ENCODE results near the gene LRRC36.

DNA sequence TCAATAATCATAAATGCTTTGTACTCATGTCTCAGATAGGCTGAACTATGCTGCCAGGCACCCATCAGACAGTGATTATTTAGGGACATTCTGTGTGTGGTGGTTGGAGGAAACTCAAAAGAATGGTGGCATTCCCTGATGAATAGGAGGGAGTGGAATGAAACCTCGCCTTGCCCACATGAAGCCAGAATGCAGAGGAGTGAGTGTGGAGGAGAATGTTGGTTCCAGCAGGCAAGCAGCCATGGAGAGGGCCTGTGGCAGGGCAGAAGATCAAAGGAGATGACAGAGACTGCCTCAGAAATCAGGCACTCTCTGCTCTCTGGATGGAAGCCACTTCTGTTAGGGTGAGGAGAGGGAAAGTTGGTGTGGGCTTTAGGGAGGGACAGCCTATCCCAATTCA lies 22.6 kb upstream of the LRRC36 start:
- TF ChIP-seq EZH2 (IDR thresholded peaks at IDR 0.05; ENCODE audit: low read depth), result no peak
- TF ChIP-seq, protein P1, sequence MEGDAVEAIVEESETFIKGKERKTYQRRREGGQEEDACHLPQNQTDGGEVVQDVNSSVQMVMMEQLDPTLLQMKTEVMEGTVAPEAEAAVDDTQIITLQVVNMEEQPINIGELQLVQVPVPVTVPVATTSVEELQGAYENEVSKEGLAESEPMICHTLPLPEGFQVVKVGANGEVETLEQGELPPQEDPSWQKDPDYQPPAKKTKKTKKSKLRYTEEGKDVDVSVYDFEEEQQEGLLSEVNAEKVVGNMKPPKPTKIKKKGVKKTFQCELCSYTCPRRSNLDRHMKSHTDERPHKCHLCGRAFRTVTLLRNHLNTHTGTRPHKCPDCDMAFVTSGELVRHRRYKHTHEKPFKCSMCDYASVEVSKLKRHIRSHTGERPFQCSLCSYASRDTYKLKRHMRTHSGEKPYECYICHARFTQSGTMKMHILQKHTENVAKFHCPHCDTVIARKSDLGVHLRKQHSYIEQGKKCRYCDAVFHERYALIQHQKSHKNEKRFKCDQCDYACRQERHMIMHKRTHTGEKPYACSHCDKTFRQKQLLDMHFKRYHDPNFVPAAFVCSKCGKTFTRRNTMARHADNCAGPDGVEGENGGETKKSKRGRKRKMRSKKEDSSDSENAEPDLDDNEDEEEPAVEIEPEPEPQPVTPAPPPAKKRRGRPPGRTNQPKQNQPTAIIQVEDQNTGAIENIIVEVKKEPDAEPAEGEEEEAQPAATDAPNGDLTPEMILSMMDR (conservative IDR thresholded peaks at IDR 0.05), result no peak
